Activated CD8-positive, alpha-beta memory T cell treated with anti-CD3 and anti-CD28 coated beads, Interleukin-2, amount 50 U/mL, for 1 hour (primary cell): ENCODE results near the gene MYH4.

Experiments used
- DNase-seq: peaks from one replicate; pipeline ENCODE4 v3.0.0-alpha.2; 2020; ENCODE audit errors: extremely low read depth

MYH4 gene

DNA sequence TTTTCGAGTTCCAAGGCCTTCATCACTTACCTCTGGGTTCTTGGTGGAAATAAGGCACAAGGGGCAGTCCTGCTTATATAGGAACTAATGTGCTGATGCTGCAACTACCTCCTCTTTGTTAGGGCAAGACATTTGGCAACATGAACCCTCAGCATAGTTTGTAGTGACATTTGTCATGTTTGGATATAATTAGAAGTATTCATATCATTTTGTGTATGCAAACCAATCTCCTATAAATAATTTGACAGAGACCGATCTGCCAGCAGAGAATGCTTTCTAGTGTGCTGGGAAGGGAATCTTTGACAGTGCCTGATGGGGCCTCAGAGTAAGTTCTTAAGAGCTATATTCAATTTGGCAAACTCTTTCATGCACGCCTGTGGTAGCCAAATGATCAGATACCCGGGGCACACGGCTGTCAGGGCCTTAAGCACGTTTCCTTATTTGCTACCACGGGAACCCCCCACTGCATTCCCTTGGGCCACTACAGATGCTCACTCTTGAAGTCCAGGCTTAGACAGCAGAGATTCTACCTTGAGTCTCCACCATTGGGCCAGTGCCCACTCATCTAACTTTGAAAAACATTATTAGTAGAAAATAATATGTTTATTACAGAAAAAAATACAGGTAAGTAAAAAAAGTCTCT lies 47.3 kb downstream of the MYH4 start, which contains the start of gene MYH8:
Gene MYH8, minus strand, starts transcription at position 51 of the 643 bp plus-strand sequence. CDS start 1,723 bp downstream, outside the sequence.
- no peak for DNase-seq

- no peak for DNase-seq
These were observed 48.1 kb downstream of the MYH4 start for GRCh38 chr17:10421211-10421610.

DNA sequence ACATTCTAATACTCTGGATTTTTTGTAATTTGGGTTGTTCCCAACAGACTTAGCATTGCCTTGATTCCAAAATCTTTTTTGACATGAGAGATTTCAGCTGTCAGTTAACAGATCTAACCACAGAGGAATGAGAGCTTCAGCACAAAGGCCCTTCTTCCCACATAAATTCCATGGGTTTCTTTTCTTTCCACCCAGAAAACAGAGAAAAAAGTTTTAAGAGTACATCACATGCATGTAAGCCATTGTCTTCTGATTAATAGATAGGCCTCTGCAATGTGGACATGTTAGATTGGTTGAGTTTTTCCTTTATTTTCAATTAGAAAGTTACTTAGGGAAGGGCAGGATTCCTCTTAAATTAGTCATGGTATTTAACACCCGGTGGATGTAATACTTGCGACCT lies 48.5 kb downstream of the MYH4 start:
- no peak for DNase-seq

GRCh38 chr17:10417431-10417830 lies 51.9 kb downstream of the MYH4 start:
- DNase-seq: no peak

DNA sequence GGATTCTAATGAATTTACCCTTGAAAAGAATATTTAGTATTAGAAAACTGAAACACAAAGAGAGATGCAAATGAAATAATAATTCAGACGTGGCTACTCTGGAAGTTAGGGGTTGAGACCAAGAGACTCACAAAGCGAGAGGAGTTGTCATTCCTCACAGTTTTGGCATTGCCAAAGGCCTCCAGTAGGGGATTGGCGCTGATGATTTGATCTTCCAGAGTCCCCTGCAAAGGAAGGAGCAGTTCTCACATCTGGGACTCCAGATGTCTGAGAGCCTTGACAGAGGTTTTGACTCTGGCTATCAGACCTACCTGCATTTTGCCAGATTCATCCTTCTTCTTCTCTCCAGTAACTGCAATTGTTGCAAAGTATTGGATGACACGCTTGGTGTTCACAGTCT lies 54.2 kb downstream of the MYH4 start:
- no peak for DNase-seq

DNA sequence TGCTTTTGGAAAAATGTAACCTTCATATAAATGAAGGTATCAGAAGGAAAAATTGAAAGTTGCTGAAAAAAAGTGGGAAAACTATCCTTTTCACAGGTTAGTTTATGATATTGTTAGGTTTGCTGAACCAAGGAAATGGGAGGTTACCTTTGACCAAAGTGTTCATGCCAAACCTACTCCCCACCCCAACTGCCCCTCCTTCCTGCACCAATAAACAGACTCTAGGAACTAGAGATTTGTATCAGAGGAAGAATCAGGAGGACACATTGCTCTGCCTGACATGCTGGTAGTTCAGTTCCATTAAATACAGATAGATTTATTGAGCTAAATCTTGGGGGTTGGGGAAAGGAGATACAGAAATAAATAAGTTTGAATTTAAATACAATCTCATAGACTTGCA lies 65.8 kb downstream of the MYH4 start:
- DNase-seq: no peak

DNA sequence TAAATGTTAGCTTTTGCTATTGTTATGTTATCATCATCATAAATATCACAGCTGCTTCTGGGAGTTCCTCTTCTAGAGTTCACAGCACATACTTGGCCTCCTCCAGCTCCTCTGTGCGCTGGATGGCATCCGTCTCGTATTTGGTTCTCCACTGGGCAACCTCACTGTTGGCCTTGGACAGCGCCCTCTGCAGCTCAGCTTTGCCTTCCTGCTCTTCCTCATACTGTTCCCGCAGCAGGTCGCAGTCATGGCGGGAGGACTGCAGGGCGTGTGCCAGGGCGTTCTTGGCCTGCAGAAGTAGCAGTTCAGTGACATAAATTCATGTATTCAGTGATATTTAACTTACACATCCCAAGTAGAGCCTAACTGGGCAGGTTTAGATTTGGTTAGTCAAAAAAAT lies 71.0 kb downstream of the MYH4 start:
- no peak for DNase-seq

DNA sequence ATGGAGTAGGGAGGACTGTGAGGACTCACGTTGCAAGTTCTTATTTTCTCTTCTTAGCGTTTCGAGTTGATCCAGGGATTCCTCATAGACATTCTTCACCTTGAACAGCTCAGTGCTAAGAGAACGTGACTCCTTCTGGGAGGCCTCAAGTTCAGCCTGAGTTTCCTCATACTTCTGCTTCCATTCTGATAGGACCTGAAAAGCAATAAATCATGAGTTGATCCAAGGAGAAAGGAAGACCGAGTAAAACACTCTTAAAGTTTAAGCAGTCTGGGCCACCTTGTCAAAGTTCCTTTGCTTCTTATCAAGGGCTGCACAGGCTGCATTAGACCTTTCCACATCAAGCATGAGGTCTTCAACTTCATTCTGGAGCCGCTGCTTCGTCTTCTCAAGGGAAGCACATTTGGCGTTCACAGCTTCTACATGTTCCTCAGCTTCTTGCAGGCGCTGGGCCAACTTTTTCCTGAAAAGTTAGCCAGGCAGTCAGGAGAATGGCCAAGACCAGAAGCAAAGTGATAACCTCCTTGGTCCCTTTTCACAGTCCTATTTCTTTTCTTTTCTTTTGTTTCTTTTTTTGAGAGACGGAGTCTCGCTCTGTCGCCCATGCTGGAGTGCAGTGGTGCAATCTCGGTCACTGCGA lies 72.7 kb downstream of the MYH4 start:
- DNase-seq: no peak

DNA sequence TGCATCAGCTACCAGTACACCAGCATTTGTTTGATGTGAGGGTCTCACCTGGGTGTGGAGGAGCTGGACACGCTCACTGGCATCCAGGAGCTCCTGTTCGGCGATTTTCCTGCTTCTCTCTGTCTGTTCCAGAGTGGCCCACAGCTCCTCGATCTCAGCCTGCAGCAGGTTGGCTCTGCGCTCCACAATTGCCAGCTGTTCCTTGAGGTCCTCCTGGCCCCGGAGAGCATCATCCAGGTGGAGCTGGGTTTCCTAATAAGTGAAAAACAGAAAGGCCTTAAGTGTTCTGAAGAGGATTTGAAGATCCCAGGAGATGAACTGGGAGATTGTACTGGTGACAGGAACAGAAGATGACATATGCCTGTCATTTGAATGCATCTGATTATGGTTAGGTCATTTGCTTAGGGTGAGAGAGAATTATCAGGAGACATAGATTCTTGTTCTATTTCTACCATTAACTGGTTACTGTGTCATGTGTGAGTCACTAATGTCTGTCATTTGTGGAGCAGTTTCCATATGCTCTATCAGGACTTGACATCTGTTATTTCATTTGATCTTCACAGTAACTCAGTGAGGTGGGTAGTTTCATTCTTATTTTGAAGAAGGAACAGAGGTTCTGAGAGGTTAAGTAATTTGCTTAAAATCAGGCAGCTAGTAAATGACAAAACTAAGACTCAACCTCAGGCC lies 75.0 kb downstream of the MYH4 start:
- no peak for DNase-seq
